WTC11 (cell line): ENCODE data around the gene POLR3H. TPM values are rescaled to one million over a fixed set of nuclear protein-coding genes. Genes with fewer than 3 reads are reported as not detected.
A peak's percentile ranks its signal among the peaks of the same experiment; 100 is the strongest.

Experiments used
- ATAC-seq: fragments of 200-7000 bp; cut with Tn5 transposase; 2 replicates; pipeline ENCODE4 v1.10.0; 2021; ENCODE audit warnings: mild to moderate bottlenecking, moderate library complexity
- CTCF ChIA-PET: fragments of 300-600 bp; sonication (Branson Sonifier 250); formaldehyde crosslinking; loops from one replicate; lab custom pipeline; 2021; ENCODE audit warnings: antibody characterized with exemption; lab: Charles Lee
- POLR2A ChIA-PET: fragments of 350-600 bp; sonication (Branson Sonifier 250); formaldehyde crosslinking; loops from one replicate; lab custom pipeline; 2021; ENCODE audit warnings: antibody characterized with exemption; lab: Charles Lee
- DNase-seq: peaks from one replicate; pipeline ENCODE4 v3.0.0; 2021; ENCODE audit warnings: low spot score
- H3K27ac Mint-ChIP-seq: 2 replicates; pipeline ENCODE4 v1.8.0; 2021; ENCODE audit warnings: mixed read lengths
- H3K27me3 Mint-ChIP-seq: 2 replicates; pipeline ENCODE4 v1.8.0; 2021; ENCODE audit warnings: low read depth, mild to moderate bottlenecking, moderate library complexity, mixed read lengths
- H3K36me3 Mint-ChIP-seq: 2 replicates; pipeline ENCODE4 v1.8.0; 2021; ENCODE audit warnings: mixed read lengths
- H3K4me1 Mint-ChIP-seq: 2 replicates; pipeline ENCODE4 v1.8.0; 2022; ENCODE audit warnings: mixed read lengths
- H3K4me3 Mint-ChIP-seq: 2 replicates; pipeline ENCODE4 v1.8.0; 2021; ENCODE audit warnings: mild to moderate bottlenecking, moderate library complexity, mixed read lengths
- H3K9me3 Mint-ChIP-seq: 2 replicates; pipeline ENCODE4 v1.8.0; 2021; ENCODE audit warnings: mixed read lengths
- FOXK1 ChIP-seq: sonication (generic); formaldehyde crosslinking; IDR thresholded peaks from 2 replicates; pipeline ENCODE4 v1.8.0; 2022; ENCODE audit warnings: mild to moderate bottlenecking, moderate library complexity, missing genetic modification reagents
- GRHL2 ChIP-seq: fragments of 250-450 bp; sonication (Bioruptor Pico); IDR thresholded peaks from 2 replicates; pipeline ENCODE4 v1.8.0; 2022; ENCODE audit warnings: mild to moderate bottlenecking, moderate library complexity; ENCODE audit not compliant: insufficient replicate concordance, severe bottlenecking
- GTF2I ChIP-seq: fragments of 250-450 bp; sonication (Bioruptor Pico); conservative IDR thresholded peaks from 2 replicates; pipeline ENCODE4 v1.4.0; 2021; ENCODE audit warnings: mild to moderate bottlenecking
- NFE2L1 ChIP-seq: sonication (generic); formaldehyde crosslinking; IDR thresholded peaks from 2 replicates; pipeline ENCODE4 v1.8.1; 2023; ENCODE audit warnings: missing genetic modification reagents
- NR1H2 ChIP-seq: sonication (generic); formaldehyde crosslinking; IDR thresholded peaks from 2 replicates; pipeline ENCODE4 v1.9.0; 2021; ENCODE audit warnings: mild to moderate bottlenecking, moderate library complexity, missing genetic modification reagents
- NR2C2 ChIP-seq: sonication (generic); formaldehyde crosslinking; IDR thresholded peaks from 2 replicates; pipeline ENCODE4 v1.8.0; 2022; ENCODE audit warnings: mild to moderate bottlenecking, missing genetic modification reagents
- SMAD3 ChIP-seq: sonication (generic); formaldehyde crosslinking; IDR thresholded peaks from 2 replicates; pipeline ENCODE4 v1.8.0; 2022; ENCODE audit warnings: missing genetic modification reagents, mild to moderate bottlenecking, borderline replicate concordance
- ZNF232 ChIP-seq: sonication (generic); formaldehyde crosslinking; IDR thresholded peaks from 2 replicates; pipeline ENCODE4 v1.8.0; 2022; ENCODE audit warnings: mild to moderate bottlenecking, missing genetic modification reagents
- ZNF317 ChIP-seq: sonication (generic); formaldehyde crosslinking; IDR thresholded peaks from 2 replicates; pipeline ENCODE4 v1.8.1; 2023; ENCODE audit warnings: low read depth, mild to moderate bottlenecking, moderate library complexity, missing genetic modification reagents, borderline replicate concordance
- total RNA-seq: library from RNA; stranded (reverse); gene quantifications from 3 replicates; pipeline ENCODE4 v1.2.3, GENCODE V29; 2021
- TF ChIP-seq, protein P1 (sequence below): sonication (generic); formaldehyde crosslinking; IDR thresholded peaks from 2 replicates; pipeline ENCODE4 v1.8.0; 2023; ENCODE audit warnings: missing genetic modification reagents, mild to moderate bottlenecking, borderline replicate concordance
- TF ChIP-seq, protein P2 (sequence below): sonication (generic); formaldehyde crosslinking; IDR thresholded peaks from 2 replicates; pipeline ENCODE4 v1.8.1; 2023; ENCODE audit warnings: mild to moderate bottlenecking, missing genetic modification reagents, moderate library complexity
- TF ChIP-seq, protein P3 (sequence below): fragments of 250-450 bp; sonication (Bioruptor Pico); IDR thresholded peaks from 2 replicates; pipeline ENCODE4 v1.8.0; 2021; ENCODE audit warnings: mild to moderate bottlenecking
- TF ChIP-seq, protein P4 (sequence below): fragments of 250-450 bp; sonication (Bioruptor Pico); IDR thresholded peaks from 2 replicates; pipeline ENCODE4 v1.9.0; 2021; ENCODE audit warnings: mild to moderate bottlenecking
- TF ChIP-seq, protein P5 (sequence below): sonication (generic); formaldehyde crosslinking; IDR thresholded peaks from 2 replicates; pipeline ENCODE4 v1.8.1; 2022; ENCODE audit warnings: missing genetic modification reagents, borderline replicate concordance
- TF ChIP-seq, protein P6 (sequence below): sonication (generic); formaldehyde crosslinking; IDR thresholded peaks from 2 replicates; pipeline ENCODE4 v1.8.1; 2022; ENCODE audit warnings: low read depth, mild to moderate bottlenecking, moderate library complexity, missing genetic modification reagents, borderline replicate concordance

Gene POLR3H
- total RNA-seq, 1 experiment from 2014 or later = 28.8 TPM

DNA sequence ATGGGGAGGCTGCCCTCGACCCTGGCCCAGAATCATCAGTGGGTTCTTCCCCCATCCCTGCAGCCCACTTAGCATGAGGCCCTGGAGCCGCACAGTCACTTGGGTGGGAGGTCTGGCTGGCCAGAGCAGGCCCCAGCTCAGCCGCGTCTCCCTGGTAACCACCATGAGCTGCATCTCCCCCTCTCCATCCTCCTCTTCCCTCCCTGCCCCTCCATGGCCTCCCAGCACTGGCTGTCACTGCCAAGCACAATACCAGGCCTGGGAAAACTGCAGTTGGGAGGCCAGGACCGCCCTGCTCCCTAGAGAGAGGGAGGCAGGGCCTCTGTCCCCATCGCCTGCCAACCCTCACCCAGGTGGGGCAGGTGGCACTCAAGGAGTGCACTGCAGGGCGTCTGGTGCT is 24.5 kb upstream of the POLR3H start (continued):
- TF ChIP-seq, protein P1, sequence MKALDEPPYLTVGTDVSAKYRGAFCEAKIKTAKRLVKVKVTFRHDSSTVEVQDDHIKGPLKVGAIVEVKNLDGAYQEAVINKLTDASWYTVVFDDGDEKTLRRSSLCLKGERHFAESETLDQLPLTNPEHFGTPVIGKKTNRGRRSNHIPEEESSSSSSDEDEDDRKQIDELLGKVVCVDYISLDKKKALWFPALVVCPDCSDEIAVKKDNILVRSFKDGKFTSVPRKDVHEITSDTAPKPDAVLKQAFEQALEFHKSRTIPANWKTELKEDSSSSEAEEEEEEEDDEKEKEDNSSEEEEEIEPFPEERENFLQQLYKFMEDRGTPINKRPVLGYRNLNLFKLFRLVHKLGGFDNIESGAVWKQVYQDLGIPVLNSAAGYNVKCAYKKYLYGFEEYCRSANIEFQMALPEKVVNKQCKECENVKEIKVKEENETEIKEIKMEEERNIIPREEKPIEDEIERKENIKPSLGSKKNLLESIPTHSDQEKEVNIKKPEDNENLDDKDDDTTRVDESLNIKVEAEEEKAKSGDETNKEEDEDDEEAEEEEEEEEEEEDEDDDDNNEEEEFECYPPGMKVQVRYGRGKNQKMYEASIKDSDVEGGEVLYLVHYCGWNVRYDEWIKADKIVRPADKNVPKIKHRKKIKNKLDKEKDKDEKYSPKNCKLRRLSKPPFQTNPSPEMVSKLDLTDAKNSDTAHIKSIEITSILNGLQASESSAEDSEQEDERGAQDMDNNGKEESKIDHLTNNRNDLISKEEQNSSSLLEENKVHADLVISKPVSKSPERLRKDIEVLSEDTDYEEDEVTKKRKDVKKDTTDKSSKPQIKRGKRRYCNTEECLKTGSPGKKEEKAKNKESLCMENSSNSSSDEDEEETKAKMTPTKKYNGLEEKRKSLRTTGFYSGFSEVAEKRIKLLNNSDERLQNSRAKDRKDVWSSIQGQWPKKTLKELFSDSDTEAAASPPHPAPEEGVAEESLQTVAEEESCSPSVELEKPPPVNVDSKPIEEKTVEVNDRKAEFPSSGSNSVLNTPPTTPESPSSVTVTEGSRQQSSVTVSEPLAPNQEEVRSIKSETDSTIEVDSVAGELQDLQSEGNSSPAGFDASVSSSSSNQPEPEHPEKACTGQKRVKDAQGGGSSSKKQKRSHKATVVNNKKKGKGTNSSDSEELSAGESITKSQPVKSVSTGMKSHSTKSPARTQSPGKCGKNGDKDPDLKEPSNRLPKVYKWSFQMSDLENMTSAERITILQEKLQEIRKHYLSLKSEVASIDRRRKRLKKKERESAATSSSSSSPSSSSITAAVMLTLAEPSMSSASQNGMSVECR = no peak
- TF ChIP-seq, protein P2, sequence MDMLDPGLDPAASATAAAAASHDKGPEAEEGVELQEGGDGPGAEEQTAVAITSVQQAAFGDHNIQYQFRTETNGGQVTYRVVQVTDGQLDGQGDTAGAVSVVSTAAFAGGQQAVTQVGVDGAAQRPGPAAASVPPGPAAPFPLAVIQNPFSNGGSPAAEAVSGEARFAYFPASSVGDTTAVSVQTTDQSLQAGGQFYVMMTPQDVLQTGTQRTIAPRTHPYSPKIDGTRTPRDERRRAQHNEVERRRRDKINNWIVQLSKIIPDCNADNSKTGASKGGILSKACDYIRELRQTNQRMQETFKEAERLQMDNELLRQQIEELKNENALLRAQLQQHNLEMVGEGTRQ (CRISPR knock-in tag) = no peak
- TF ChIP-seq, protein P3, sequence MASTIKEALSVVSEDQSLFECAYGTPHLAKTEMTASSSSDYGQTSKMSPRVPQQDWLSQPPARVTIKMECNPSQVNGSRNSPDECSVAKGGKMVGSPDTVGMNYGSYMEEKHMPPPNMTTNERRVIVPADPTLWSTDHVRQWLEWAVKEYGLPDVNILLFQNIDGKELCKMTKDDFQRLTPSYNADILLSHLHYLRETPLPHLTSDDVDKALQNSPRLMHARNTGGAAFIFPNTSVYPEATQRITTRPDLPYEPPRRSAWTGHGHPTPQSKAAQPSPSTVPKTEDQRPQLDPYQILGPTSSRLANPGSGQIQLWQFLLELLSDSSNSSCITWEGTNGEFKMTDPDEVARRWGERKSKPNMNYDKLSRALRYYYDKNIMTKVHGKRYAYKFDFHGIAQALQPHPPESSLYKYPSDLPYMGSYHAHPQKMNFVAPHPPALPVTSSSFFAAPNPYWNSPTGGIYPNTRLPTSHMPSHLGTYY (CRISPR knock-in tag) = no peak
- TF ChIP-seq NFE2L1 (CRISPR knock-in tag) (no peak), NR1H2 (CRISPR knock-in tag) (no peak)
- TF ChIP-seq, protein P4, sequence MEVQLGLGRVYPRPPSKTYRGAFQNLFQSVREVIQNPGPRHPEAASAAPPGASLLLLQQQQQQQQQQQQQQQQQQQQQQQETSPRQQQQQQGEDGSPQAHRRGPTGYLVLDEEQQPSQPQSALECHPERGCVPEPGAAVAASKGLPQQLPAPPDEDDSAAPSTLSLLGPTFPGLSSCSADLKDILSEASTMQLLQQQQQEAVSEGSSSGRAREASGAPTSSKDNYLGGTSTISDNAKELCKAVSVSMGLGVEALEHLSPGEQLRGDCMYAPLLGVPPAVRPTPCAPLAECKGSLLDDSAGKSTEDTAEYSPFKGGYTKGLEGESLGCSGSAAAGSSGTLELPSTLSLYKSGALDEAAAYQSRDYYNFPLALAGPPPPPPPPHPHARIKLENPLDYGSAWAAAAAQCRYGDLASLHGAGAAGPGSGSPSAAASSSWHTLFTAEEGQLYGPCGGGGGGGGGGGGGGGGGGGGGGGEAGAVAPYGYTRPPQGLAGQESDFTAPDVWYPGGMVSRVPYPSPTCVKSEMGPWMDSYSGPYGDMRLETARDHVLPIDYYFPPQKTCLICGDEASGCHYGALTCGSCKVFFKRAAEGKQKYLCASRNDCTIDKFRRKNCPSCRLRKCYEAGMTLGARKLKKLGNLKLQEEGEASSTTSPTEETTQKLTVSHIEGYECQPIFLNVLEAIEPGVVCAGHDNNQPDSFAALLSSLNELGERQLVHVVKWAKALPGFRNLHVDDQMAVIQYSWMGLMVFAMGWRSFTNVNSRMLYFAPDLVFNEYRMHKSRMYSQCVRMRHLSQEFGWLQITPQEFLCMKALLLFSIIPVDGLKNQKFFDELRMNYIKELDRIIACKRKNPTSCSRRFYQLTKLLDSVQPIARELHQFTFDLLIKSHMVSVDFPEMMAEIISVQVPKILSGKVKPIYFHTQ = no peak

DNA sequence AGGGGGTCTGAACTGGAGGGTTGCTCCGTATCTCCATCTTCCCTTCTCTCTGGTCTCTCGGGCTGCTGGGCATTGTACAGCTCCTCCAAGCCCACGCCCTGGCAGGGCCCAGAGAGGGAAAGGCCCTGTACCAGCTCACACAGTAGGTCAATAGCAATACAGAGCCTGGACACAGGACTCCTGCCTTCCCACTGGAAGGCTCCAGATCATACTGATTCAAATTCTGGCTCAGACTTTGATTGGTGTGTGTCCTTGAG is 23.2 kb upstream of the POLR3H start:
- Mint-ChIP-seq H3K27ac (no peak overlapping the region), H3K27me3 (peaks cover 5% of the 10 kb centered on the region; the same call in 1 of the 2 replicates), H3K36me3 (no peaks in the 10 kb centered on the region), H3K9me3 (no peaks in the 10 kb centered on the region), H3K4me3 (no peak overlapping the region), H3K4me1 (peaks cover 8% of the 10 kb centered on the region)
- CTCF ChIA-PET = interaction anchor here (0.7 to 4.3 kb wide), 4 partner anchors 10 to 99 kb away, joined by 3 to 28 read pairs (median 4); no protein-coding TSS in a partner anchor
- TF ChIP-seq ZNF317 (CRISPR knock-in tag) = no peak
- ATAC-seq (no peak), DNase-seq (no peak)
- POLR2A ChIA-PET = no interaction called here

DNA sequence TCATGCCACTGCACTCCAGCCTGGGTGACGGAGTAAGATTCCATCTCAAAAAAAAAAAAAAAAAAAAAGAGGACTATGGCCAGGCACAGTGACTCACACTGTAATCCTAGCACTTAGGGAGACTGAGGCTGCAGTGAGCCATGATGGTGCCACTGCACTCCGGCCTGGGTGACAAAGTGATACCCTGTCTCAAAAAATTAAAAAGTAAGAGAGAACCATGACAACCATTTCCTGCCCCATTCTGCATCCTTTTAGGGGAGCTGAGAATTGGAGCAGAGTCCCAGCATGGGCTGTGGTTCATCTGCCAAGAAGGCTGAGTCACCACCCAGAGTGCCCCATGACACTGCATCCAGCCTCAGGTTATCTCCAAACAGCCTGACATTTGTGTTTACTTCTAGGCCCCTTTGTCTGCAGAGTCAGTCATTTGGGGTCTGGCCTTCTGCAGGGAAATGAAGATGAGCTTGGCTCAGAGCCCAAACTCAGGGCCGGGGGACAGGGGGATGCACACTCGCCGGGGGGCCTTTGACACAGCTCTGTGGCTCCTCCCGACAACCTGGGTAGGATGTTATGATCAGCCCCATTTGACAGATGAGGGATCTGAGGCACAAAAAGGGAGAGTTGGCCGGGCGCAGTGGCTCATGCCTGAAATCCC is 21.3 kb upstream of the POLR3H start:
- no peaks in the 10 kb centered on the region for H3K36me3 Mint-ChIP-seq
- ATAC-seq (peak; percentile 10; the same call in 1 of the 2 replicates), DNase-seq (no peak)
- H3K27me3 Mint-ChIP-seq = peaks cover 5% of the 10 kb centered on the region; the same call in 1 of the 2 replicates
- ChIA-PET POLR2A (no interaction called here), CTCF (interaction anchor here (1.4 to 4.3 kb wide), 3 partner anchors 12 to 162 kb away, joined by 3 to 28 read pairs (median 11); no protein-coding TSS in a partner anchor)
- peaks cover 27% of the 10 kb centered on the region for H3K4me1 Mint-ChIP-seq
- TF ChIP-seq, protein P5, sequence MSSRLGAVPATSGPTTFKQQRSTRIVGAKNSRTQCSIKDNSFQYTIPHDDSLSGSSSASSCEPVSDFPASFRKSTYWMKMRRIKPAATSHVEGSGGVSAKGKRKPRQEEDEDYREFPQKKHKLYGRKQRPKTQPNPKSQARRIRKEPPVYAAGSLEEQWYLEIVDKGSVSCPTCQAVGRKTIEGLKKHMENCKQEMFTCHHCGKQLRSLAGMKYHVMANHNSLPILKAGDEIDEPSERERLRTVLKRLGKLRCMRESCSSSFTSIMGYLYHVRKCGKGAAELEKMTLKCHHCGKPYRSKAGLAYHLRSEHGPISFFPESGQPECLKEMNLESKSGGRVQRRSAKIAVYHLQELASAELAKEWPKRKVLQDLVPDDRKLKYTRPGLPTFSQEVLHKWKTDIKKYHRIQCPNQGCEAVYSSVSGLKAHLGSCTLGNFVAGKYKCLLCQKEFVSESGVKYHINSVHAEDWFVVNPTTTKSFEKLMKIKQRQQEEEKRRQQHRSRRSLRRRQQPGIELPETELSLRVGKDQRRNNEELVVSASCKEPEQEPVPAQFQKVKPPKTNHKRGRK = no peak
- TF ChIP-seq FOXK1 (no peak), NFE2L1 (CRISPR knock-in tag) (no peak), ZNF232 (CRISPR knock-in tag) (no peak), SMAD3 (CRISPR knock-in tag) (no peak), GTF2I (CRISPR knock-in tag) (no peak), GRHL2 (no peak), NR2C2 (no peak)
- TF ChIP-seq, protein P6, sequence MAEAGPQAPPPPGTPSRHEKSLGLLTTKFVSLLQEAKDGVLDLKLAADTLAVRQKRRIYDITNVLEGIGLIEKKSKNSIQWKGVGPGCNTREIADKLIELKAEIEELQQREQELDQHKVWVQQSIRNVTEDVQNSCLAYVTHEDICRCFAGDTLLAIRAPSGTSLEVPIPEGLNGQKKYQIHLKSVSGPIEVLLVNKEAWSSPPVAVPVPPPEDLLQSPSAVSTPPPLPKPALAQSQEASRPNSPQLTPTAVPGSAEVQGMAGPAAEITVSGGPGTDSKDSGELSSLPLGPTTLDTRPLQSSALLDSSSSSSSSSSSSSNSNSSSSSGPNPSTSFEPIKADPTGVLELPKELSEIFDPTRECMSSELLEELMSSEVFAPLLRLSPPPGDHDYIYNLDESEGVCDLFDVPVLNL (CRISPR knock-in tag) = no peak
- H3K4me3 Mint-ChIP-seq = no peak overlapping the region
- H3K27ac Mint-ChIP-seq = no peak overlapping the region
- no peaks in the 10 kb centered on the region for H3K9me3 Mint-ChIP-seq
